K562 (cell line): ENCODE data around the gene SLC12A6.
A peak's percentile ranks its signal among the peaks of the same experiment; 100 is the strongest.

Source experiments
- CAMTA2 ChIP-seq: fragments of 250-450 bp; sonication (Bioruptor Pico); conservative IDR thresholded peaks from 2 replicates; pipeline ENCODE4 v1.5.1; 2022
- CEBPB ChIP-seq: fragments of 450-650 bp; IDR thresholded peaks from 2 replicates; pipeline ENCODE4 v1.6.1; 2016; ENCODE audit warnings: missing genetic modification characterization, missing compliant biosample characterization
- CHD2 ChIP-seq: IDR thresholded peaks from 2 replicates; pipeline ENCODE4 v1.6.1; 2011; ENCODE audit warnings: low read depth, low read length
- ERF ChIP-seq: fragments of 450-650 bp; formaldehyde crosslinking; IDR thresholded peaks from 2 replicates; pipeline ENCODE4 v1.4.0; 2020; ENCODE audit warnings: mild to moderate bottlenecking, mixed read lengths
- GATAD2B ChIP-seq: fragments of 450-650 bp; IDR thresholded peaks from 2 replicates; pipeline ENCODE4 v1.6.1; 2017; ENCODE audit warnings: mild to moderate bottlenecking, borderline replicate concordance
- HDAC6 ChIP-seq: IDR thresholded peaks from 2 replicates; pipeline ENCODE4 v1.6.1; 2012; ENCODE audit warnings: low read depth, mild to moderate bottlenecking, control low read depth, inconsistent platforms, low read length, moderate library complexity
- KDM4B ChIP-seq, 2 experiments: fragments of 450-650 bp in 1 of 2; sonication (generic) in 1 of 2; IDR thresholded peaks; 2 replicates each; pipeline ENCODE4 v1.6.1; 2016 to 2017; ENCODE audit warnings: borderline replicate concordance in 2 of 2, antibody characterized with exemption in 1 of 2, low read depth in 1 of 2, mild to moderate bottlenecking in 1 of 2
- NFRKB ChIP-seq: fragments of 450-650 bp; IDR thresholded peaks from 2 replicates; pipeline ENCODE4 v1.6.1; 2016; ENCODE audit warnings: low read depth
- PHF8 ChIP-seq: fragments of 200-600 bp; sonication (generic); IDR thresholded peaks from 2 replicates; pipeline ENCODE4 v1.6.1; 2012; ENCODE audit warnings: mixed run types, mild to moderate bottlenecking, inconsistent platforms, low read length, moderate library complexity, borderline replicate concordance
- POLR2AphosphoS5 ChIP-seq: IDR thresholded peaks from 2 replicates; pipeline ENCODE4 v1.6.1; 2011; ENCODE audit warnings: mild to moderate bottlenecking, low read depth, low read length, moderate library complexity; ENCODE audit not compliant: control insufficient read depth, insufficient read depth
- RBM17 ChIP-seq: fragments of 200-400 bp; formaldehyde crosslinking; IDR thresholded peaks from 2 replicates; pipeline ENCODE4 v1.6.1; 2017; ENCODE audit warnings: low read depth, mild to moderate bottlenecking, low read length, borderline replicate concordance
- REST ChIP-seq, 2 experiments: fragments of 450-650 bp; formaldehyde crosslinking in 1 of 2; IDR thresholded peaks; 2 replicates each; pipeline versions ENCODE4 v1.4.0 to v1.6.1; 2014 to 2020; ENCODE audit warnings: mild to moderate bottlenecking in 2 of 2, borderline replicate concordance in 1 of 2, low read depth in 1 of 2
- ZFX ChIP-seq: sonication (generic); formaldehyde crosslinking; IDR thresholded peaks from 2 replicates; pipeline ENCODE4 v1.8.0; 2022; ENCODE audit warnings: mild to moderate bottlenecking, missing genetic modification reagents, moderate library complexity
- ZNF75A ChIP-seq: fragments of 450-650 bp; formaldehyde crosslinking; IDR thresholded peaks from 2 replicates; pipeline ENCODE4 v1.4.0; 2020; ENCODE audit warnings: mild to moderate bottlenecking

GRCh38 chr15:34209421-34210282, 127.9 kb downstream of the SLC12A6 start, which contains the start of gene KATNBL1:
- TF ChIP-seq CHD2 (0 out of 2 replicates have a peak, but pooled peaks have one; percentile 21), GATAD2B (peak; percentile 90), RBM17 (no peak), POLR2AphosphoS5 (peak; percentile 83), REST (IDR thresholded peaks at IDR 0.05; ENCODE audit: borderline replicate concordance) (peak; percentile 86), REST (CRISPR knock-in tag; IDR thresholded peaks at IDR 0.05; ENCODE audit: low read depth) (peak; percentile 34; the same call in 1 of the 2 replicates), KDM4B (IDR thresholded peaks at IDR 0.05; ENCODE audit: borderline replicate concordance in 2 of 2, low read depth in 1 of 2) (no peak), ZFX (CRISPR knock-in tag) (peak; percentile 98), ZNF75A (CRISPR knock-in tag) (no peak), NFRKB (no peak), HDAC6 (no peak), ERF (CRISPR knock-in tag) (no peak), PHF8 (peak; percentile 95; the same call in 1 of the 2 replicates), CEBPB (tag) (no peak), CAMTA2 (CRISPR knock-in tag) (no peak)
